ENCODE measurements around the gene MYO10. TPM values are rescaled to one million over a fixed set of nuclear protein-coding genes. Genes with fewer than 3 reads are reported as not detected.
A peak's percentile ranks its signal among the peaks of the same experiment; 100 is the strongest.

MYO10 gene
- total RNA-seq, 2 donors from 2014 or later: 40.0 to 89.2 TPM

DNA sequence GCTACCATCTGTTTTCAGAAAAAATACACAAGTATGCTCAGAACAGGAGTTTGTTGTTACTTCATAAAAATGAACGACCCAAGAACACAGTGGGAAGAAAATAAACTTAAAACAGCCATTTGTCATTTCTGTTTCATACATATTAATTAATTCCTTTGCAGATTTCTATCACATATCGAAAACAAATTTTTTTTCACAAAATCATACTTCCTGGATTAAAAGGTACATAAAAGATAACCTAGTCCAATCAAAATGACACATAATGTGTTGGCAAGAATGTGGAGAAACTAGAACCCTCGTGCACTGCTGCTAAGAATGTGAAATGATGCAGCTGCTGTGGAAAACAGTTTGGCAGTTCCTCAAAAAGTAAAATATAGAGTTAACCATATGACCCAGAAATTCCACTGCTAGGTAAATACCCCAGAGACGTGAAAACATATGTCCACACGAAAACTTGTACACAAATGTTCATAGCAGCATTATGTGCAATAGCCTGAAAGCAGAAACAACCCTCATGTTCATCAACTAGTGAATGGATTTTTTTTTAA lies 46.0 kb downstream of the MYO10 start:
- Histone ChIP-seq H3K27me3 (ENCODE audit: control insufficient read depth, insufficient read depth, low read length, poor library complexity, severe bottlenecking) (no peaks in the 10 kb centered on the region), H3K4me1 (ENCODE audit: control insufficient read depth, insufficient read depth, low read length) (peaks cover 15% of the 10 kb centered on the region), H3K4me3 (ENCODE audit: low read length) (peak overlapping the region; percentile 59), H3K9me3 (ENCODE audit: control insufficient read depth, low read length) (no peaks in the 10 kb centered on the region), H3K36me3 (ENCODE audit: control insufficient read depth, insufficient read depth, low read length) (peaks cover 11% of the 10 kb centered on the region), H3K9ac (ENCODE audit: extremely low read depth, low read length, poor library complexity, severe bottlenecking) (peak overlapping the region; percentile 9), H3K27ac (ENCODE audit: low read depth, low read length) (peak overlapping the region; percentile 12)
- peaks cover 2% of the 10 kb centered on the region for H3K36me3 Mint-ChIP-seq (ENCODE audit: low read depth)
- peaks cover 58% of the 10 kb centered on the region for H3K4me1 Mint-ChIP-seq
- 93 to 94% methylated on average over 3 to 5 of the region's 5 CpGs for WGBS, 2 experiments (ENCODE audit: insufficient coverage in 1 of 2, insufficient read length in 1 of 2)
- no peak overlapping the region for H3K27ac Mint-ChIP-seq
- no peak for DNase-seq
- no peak overlapping the region for H3K4me3 Mint-ChIP-seq
- TF ChIP-seq, protein P1, sequence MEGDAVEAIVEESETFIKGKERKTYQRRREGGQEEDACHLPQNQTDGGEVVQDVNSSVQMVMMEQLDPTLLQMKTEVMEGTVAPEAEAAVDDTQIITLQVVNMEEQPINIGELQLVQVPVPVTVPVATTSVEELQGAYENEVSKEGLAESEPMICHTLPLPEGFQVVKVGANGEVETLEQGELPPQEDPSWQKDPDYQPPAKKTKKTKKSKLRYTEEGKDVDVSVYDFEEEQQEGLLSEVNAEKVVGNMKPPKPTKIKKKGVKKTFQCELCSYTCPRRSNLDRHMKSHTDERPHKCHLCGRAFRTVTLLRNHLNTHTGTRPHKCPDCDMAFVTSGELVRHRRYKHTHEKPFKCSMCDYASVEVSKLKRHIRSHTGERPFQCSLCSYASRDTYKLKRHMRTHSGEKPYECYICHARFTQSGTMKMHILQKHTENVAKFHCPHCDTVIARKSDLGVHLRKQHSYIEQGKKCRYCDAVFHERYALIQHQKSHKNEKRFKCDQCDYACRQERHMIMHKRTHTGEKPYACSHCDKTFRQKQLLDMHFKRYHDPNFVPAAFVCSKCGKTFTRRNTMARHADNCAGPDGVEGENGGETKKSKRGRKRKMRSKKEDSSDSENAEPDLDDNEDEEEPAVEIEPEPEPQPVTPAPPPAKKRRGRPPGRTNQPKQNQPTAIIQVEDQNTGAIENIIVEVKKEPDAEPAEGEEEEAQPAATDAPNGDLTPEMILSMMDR (conservative IDR thresholded peaks at IDR 0.05): no peak
- H3K27me3 Mint-ChIP-seq (ENCODE audit: insufficient read depth): no peaks in the 10 kb centered on the region
- no peaks in the 10 kb centered on the region for H3K9me3 Mint-ChIP-seq

DNA sequence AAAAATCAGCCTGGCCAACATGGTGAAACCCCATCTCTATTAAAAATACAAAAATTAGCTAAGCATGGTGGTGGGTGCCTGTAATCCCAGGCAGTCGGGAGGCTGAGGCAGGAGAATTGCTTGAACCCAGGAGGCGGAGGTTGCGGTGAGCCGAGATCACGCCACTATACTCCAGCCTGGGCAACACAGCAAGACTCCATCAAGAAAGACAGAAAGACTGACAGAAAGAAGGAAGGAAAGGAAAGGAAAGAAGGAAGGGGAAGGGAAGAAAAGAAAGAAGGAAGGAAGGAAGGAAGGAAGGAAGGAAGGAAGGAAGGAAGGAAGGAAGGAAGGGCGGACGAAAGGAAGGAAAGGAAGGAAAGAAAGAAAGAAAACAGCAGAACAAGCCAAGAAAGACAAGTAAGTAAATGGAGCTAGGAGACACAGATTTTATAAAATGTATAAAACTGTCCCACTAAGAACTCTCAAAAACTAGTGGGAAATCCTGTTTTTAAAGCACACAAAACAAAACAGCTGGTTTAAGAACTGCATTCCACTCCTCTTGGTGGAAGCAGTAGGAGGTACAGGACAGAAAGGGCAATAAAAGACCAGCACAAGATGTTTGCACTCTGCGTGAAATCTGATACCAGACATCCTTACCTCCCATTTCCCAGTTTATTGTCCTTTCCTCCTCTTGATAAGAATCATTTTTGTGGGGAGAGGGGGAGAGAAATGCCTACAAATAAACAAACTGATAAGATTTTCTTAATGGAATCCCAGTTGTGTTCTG lies 46.7 kb downstream of the MYO10 start:
- Mint-ChIP-seq H3K27me3 (ENCODE audit: insufficient read depth) (no peaks in the 10 kb centered on the region), H3K4me1 (peaks cover 58% of the 10 kb centered on the region), H3K36me3 (ENCODE audit: low read depth) (peaks cover 4% of the 10 kb centered on the region), H3K9me3 (no peaks in the 10 kb centered on the region), H3K27ac (no peak overlapping the region), H3K4me3 (no peak overlapping the region)
- DNase-seq: no peak
- H3K9me3 ChIP-seq (ENCODE audit: control insufficient read depth, low read length): no peaks in the 10 kb centered on the region
- peak overlapping the region; percentile 59 for H3K4me3 ChIP-seq (ENCODE audit: low read length)
- peaks cover 11% of the 10 kb centered on the region for H3K36me3 ChIP-seq (ENCODE audit: control insufficient read depth, insufficient read depth, low read length)
- TF ChIP-seq, protein P1 (conservative IDR thresholded peaks at IDR 0.05): no peak
- 88 to 100% methylated on average over 2 to 8 of the region's 8 CpGs for WGBS, 2 experiments (ENCODE audit: insufficient coverage in 1 of 2, insufficient read length in 1 of 2)
- no peaks in the 10 kb centered on the region for H3K27me3 ChIP-seq (ENCODE audit: control insufficient read depth, insufficient read depth, low read length, poor library complexity, severe bottlenecking)
- peak overlapping the region; percentile 12 for H3K27ac ChIP-seq (ENCODE audit: low read depth, low read length)
- H3K4me1 ChIP-seq (ENCODE audit: control insufficient read depth, insufficient read depth, low read length): peaks cover 14% of the 10 kb centered on the region
- H3K9ac ChIP-seq (ENCODE audit: extremely low read depth, low read length, poor library complexity, severe bottlenecking): no peak overlapping the region

DNA sequence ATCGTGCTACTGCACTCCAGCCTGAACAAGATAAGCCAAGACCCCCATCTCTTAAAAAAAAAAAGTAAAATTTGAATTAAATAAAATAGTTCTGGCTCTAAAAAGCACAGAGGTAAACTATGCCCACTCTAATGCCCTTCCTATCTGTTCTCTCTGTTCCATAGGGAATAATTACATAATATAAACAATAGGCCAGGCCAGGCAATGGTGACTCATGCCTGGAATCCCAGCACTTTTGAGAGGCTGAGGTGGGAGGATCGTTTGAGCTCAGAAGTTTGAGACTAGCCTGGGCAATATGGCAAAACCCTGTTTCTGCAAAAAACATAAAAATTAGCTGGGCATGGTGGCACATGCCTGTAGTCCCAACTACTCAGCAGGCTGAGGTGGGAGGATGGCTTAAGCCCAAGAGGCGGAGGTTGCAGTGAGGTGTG lies 47.4 kb downstream of the MYO10 start:
- no peak overlapping the region for H3K4me3 ChIP-seq (ENCODE audit: low read length)
- H3K27me3 ChIP-seq (ENCODE audit: control insufficient read depth, insufficient read depth, low read length, poor library complexity, severe bottlenecking): no peaks in the 10 kb centered on the region
- H3K4me1 ChIP-seq (ENCODE audit: control insufficient read depth, insufficient read depth, low read length): peaks cover 9% of the 10 kb centered on the region
- H3K36me3 ChIP-seq (ENCODE audit: control insufficient read depth, insufficient read depth, low read length): peaks cover 4% of the 10 kb centered on the region
- TF ChIP-seq, protein P1 (conservative IDR thresholded peaks at IDR 0.05): no peak
- H3K27me3 Mint-ChIP-seq (ENCODE audit: insufficient read depth): no peaks in the 10 kb centered on the region
- peaks cover 4% of the 10 kb centered on the region for H3K36me3 Mint-ChIP-seq (ENCODE audit: low read depth)
- DNase-seq: no peak
- no peaks in the 10 kb centered on the region for H3K9me3 Mint-ChIP-seq
- WGBS, 2 experiments (ENCODE audit: insufficient coverage in 1 of 2, insufficient read length in 1 of 2): 70 to 83% methylated on average over 2 to 3 of the region's 3 CpGs
- H3K9ac ChIP-seq (ENCODE audit: extremely low read depth, low read length, poor library complexity, severe bottlenecking): no peak overlapping the region
- no peak overlapping the region for H3K4me3 Mint-ChIP-seq
- H3K27ac Mint-ChIP-seq: no peak overlapping the region
- no peaks in the 10 kb centered on the region for H3K9me3 ChIP-seq (ENCODE audit: control insufficient read depth, low read length)
- peaks cover 54% of the 10 kb centered on the region for H3K4me1 Mint-ChIP-seq
- H3K27ac ChIP-seq (ENCODE audit: low read depth, low read length): no peak overlapping the region

All from endodermal cell (in vitro differentiated cells).